Stimulated activated CD8-positive, alpha-beta memory T cell treated with anti-CD3 and anti-CD28 coated beads, Interleukin-15, amount 100 ng/mL, for 4 hours (primary cell): ENCODE measurements around the gene LRRIQ1.
"Not testable (repeated sequence)": the region's sequence is repeated elsewhere in the genome, so short reads cannot be mapped to it uniquely, and the experiment has no call there.

ENCODE experiments used
- DNase-seq, 2 donors: peaks; one replicate each; pipeline ENCODE4 v3.0.0-alpha.2; 2020; ENCODE audit warnings: low read depth in 2 of 2

The LRRIQ1 gene

GRCh38 chr12:85036234-85036707 lies at the start of gene LRRIQ1, which contains the start of gene TSPAN19:
TSS of gene LRRIQ1 (plus strand) at chr12:85036351. CDS start at chr12:85038177, 1,826 bp downstream.
TSS of gene TSPAN19 (minus strand) at chr12:85036277. CDS start at chr12:85029946, 6,331 bp downstream.
- DNase-seq = no peak

GRCh38 chr12:84986586-84986985 lies 49.6 kb upstream of the LRRIQ1 start:
- DNase-seq = no peak

- DNase-seq = no peak
These were observed 41.7 kb upstream of the LRRIQ1 start for GRCh38 chr12:84994426-84994825.

- DNase-seq = no peak
These were observed 40.5 kb upstream of the LRRIQ1 start for GRCh38 chr12:84995641-84996040.

GRCh38 chr12:84996759-84997158 lies 39.4 kb upstream of the LRRIQ1 start:
- DNase-seq = no peak

GRCh38 chr12:84998341-84998740 lies 37.8 kb upstream of the LRRIQ1 start:
- no peak for DNase-seq

GRCh38 chr12:85000729-85001128 lies 35.4 kb upstream of the LRRIQ1 start:
- DNase-seq = no peak

- DNase-seq = no peak
These were observed 33.3 kb upstream of the LRRIQ1 start for GRCh38 chr12:85002778-85003296.

GRCh38 chr12:85004204-85004603 lies 31.9 kb upstream of the LRRIQ1 start:
- DNase-seq = no peak

GRCh38 chr12:85005047-85005446 lies 31.1 kb upstream of the LRRIQ1 start:
- not testable (repeated sequence) for DNase-seq

- DNase-seq = no peak
These were observed 30.5 kb upstream of the LRRIQ1 start for GRCh38 chr12:85005615-85006014.

GRCh38 chr12:85006206-85006605 lies 29.9 kb upstream of the LRRIQ1 start:
- DNase-seq = no peak

GRCh38 chr12:85007836-85008235 lies 28.3 kb upstream of the LRRIQ1 start:
- no peak for DNase-seq

- DNase-seq = no peak
These were observed 19.7 kb upstream of the LRRIQ1 start for GRCh38 chr12:85016413-85016812.

GRCh38 chr12:85017133-85017532 lies 19.0 kb upstream of the LRRIQ1 start:
- no peak for DNase-seq

GRCh38 chr12:85017618-85018017 lies 18.5 kb upstream of the LRRIQ1 start:
- no peak for DNase-seq

- DNase-seq = no peak
These were observed 18.1 kb upstream of the LRRIQ1 start for GRCh38 chr12:85018098-85018497.

GRCh38 chr12:85029456-85029855 lies 6.7 kb upstream of the LRRIQ1 start:
- DNase-seq = no peak

- no peak for DNase-seq
These were observed 582 bp downstream of the LRRIQ1 start for GRCh38 chr12:85036733-85037132.

- DNase-seq = no peak
These were observed 5.2 kb downstream of the LRRIQ1 start for GRCh38 chr12:85041395-85041794.

- no peak for DNase-seq
These were observed 7.7 kb downstream of the LRRIQ1 start for GRCh38 chr12:85043829-85044228.

GRCh38 chr12:85057370-85057963 lies 21.3 kb downstream of the LRRIQ1 start:
- DNase-seq = no peak

- DNase-seq = no peak
These were observed 22.2 kb downstream of the LRRIQ1 start for GRCh38 chr12:85058339-85058738.

- no peak for DNase-seq
These were observed 23.4 kb downstream of the LRRIQ1 start for GRCh38 chr12:85059594-85059993.
